Epithelial cell of proximal tubule (primary cell): ENCODE results near the gene ZMIZ2. TPM values are rescaled to one million over a fixed set of nuclear protein-coding genes. Genes with fewer than 3 reads are reported as not detected.
A peak's percentile ranks its signal among the peaks of the same experiment; 100 is the strongest.

Source experiments
- DNase-seq: peaks from one replicate; pipeline ENCODE4 v3.0.0-alpha.2; 2011; ENCODE audit warnings: low read depth
- H3K4me3 ChIP-seq: 2 replicates; pipeline ENCODE4 v1.5.1; 2011; ENCODE audit warnings: low read depth, mild to moderate bottlenecking, low read length
- CTCF ChIP-seq: conservative IDR thresholded peaks from 2 replicates; pipeline ENCODE4 v1.5.1; 2012; ENCODE audit warnings: low read depth, mild to moderate bottlenecking, low read length
- total RNA-seq: library from RNA; depleted of rRNA; stranded (reverse); fragments of >200 nt; gene quantifications from 2 replicates; pipeline ENCODE4 v1.2.3, GENCODE V29; 2015

The ZMIZ2 gene
- total RNA-seq, 1 donor from 2014 or later, result 22.9 TPM

GRCh38 chr7:44789990-44790389, 41.3 kb downstream of the ZMIZ2 start:
- DNase-seq, result no peak
- no peak overlapping the region for H3K4me3 ChIP-seq
- TF ChIP-seq CTCF, result no peak

- no peak for DNase-seq
- H3K4me3 ChIP-seq, result no peak overlapping the region
- TF ChIP-seq CTCF, result peak; percentile 15
Measured at GRCh38 chr7:44791278-44792219, 42.9 kb downstream of the ZMIZ2 start.

- no peak for DNase-seq
- TF ChIP-seq CTCF, result no peak
Measured at GRCh38 chr7:44793919-44794318, 45.3 kb downstream of the ZMIZ2 start.

GRCh38 chr7:44794331-44794730, 45.7 kb downstream of the ZMIZ2 start:
- no peak for TF ChIP-seq CTCF
- DNase-seq, result no peak
- no peak overlapping the region for H3K4me3 ChIP-seq

More at GRCh38 chr7:44793919-44794318, 45.3 kb downstream of the ZMIZ2 start:
- H3K4me3 ChIP-seq, result no peak overlapping the region

GRCh38 chr7:44796034-44796503, 47.4 kb downstream of the ZMIZ2 start:
- H3K4me3 ChIP-seq, result peak overlapping the region; percentile 96
- no peak for TF ChIP-seq CTCF
- DNase-seq, result no peak

- peak within 1 kb of the TSS; percentile 96 for H3K4me3 ChIP-seq
- no peak for TF ChIP-seq CTCF
- peak; percentile 65 for DNase-seq
Measured at GRCh38 chr7:44796504-44797328, 48.1 kb downstream of the ZMIZ2 start, which contains the start of gene PPIA. PPIA (plus strand) TSS chr7:44796681; CDS start chr7:44796725, 44 bp downstream.
